Measurements from ENCODE around the gene BLVRB. TPM values are rescaled to one million over a fixed set of nuclear protein-coding genes. Genes with fewer than 3 reads are reported as not detected.
A peak's percentile ranks its signal among the peaks of the same experiment; 100 is the strongest.

The BLVRB gene
- total and polyA plus RNA-seq, 9 of the 15 experiments (the other 6 are each of a cell fraction or from before 2014, with no cell fraction given): 81.1 to 749 (median 331) TPM

- TF ChIP-seq BHLHE40 (IDR thresholded peaks at IDR 0.05; ENCODE audit: low read length): peak; percentile 55; the same call in 1 of the 2 replicates
- no peak for TF ChIP-seq GATAD2A (IDR thresholded peaks at IDR 0.05)
- TF ChIP-seq THAP12 (CRISPR knock-in tag; IDR thresholded peaks at IDR 0.05): no peak
- TF ChIP-seq ZNF518B (CRISPR knock-in tag; IDR thresholded peaks at IDR 0.05): no peak
- TF ChIP-seq TFAP4 (CRISPR knock-in tag; IDR thresholded peaks at IDR 0.05; ENCODE audit: borderline replicate concordance): peak; percentile 67
- TF ChIP-seq SRF (CRISPR knock-in tag; IDR thresholded peaks at IDR 0.05): peak in 1 of 2 experiments; percentile 92; a peak in 2 of 4 replicates
- TF ChIP-seq ZNF830 (CRISPR knock-in tag; IDR thresholded peaks at IDR 0.05): no peak
- TF ChIP-seq FOSL1 (tag; conservative IDR thresholded peaks at IDR 0.05): no peak; the same call in 1 of the 2 replicates
- TF ChIP-seq HMBOX1 (IDR thresholded peaks at IDR 0.05): no peak
- peak; percentile 3 for TF ChIP-seq ARHGAP35 (IDR thresholded peaks at IDR 0.05; ENCODE audit: partially characterized antibody)
- TF ChIP-seq NEUROD1 (IDR thresholded peaks at IDR 0.05; ENCODE audit: borderline replicate concordance, low read depth, low read length, partially characterized antibody): no peak
- TF ChIP-seq CSDE1 (IDR thresholded peaks at IDR 0.05): peak in 1 of 2 experiments; percentile 82; a peak in 1 of 4 replicates
- TF ChIP-seq DIDO1 (tag; IDR thresholded peaks at IDR 0.05; ENCODE audit: low read depth): no peak
- 0 out of 4 replicates have a peak, but pooled peaks of 1 of the 2 experiments have one; percentile 52 for TF ChIP-seq ZNF639 (CRISPR knock-in tag; conservative IDR thresholded peaks at IDR 0.05 in 1 of 2, IDR thresholded peaks at IDR 0.05 in 1 of 2)
- no peak for TF ChIP-seq GATA2 (CRISPR knock-in tag; IDR thresholded peaks at IDR 0.05)
- TF ChIP-seq NFXL1 (CRISPR knock-in tag; IDR thresholded peaks at IDR 0.05): no peak
- TF ChIP-seq ZNF354B (CRISPR knock-in tag; IDR thresholded peaks at IDR 0.05): no peak
- TF ChIP-seq ZBTB8A (IDR thresholded peaks at IDR 0.05; ENCODE audit: partially characterized antibody): no peak
Observed at GRCh38 chr19:40444000-40444824, 21.3 kb downstream of the BLVRB start, which contains the start of gene SERTAD3 (continued).

Data from K562 (cell line).